Skeletal muscle cell (primary cell): Measurements from ENCODE around the gene HTR3B.

Source experiments
- DNase-seq: peaks from one replicate; pipeline ENCODE4 v3.0.0-alpha.2; 2010; ENCODE audit warnings: low read depth
- H3K4me3 ChIP-seq: 2 replicates; pipeline ENCODE4 v1.5.1; 2011; ENCODE audit warnings: low read depth, mild to moderate bottlenecking, control low read depth, low read length, moderate library complexity

The HTR3B gene

GRCh38 chr11:113979431-113979830 lies 74.8 kb downstream of the HTR3B start:
- no peak overlapping the region for H3K4me3 ChIP-seq
- DNase-seq: no peak

DNA sequence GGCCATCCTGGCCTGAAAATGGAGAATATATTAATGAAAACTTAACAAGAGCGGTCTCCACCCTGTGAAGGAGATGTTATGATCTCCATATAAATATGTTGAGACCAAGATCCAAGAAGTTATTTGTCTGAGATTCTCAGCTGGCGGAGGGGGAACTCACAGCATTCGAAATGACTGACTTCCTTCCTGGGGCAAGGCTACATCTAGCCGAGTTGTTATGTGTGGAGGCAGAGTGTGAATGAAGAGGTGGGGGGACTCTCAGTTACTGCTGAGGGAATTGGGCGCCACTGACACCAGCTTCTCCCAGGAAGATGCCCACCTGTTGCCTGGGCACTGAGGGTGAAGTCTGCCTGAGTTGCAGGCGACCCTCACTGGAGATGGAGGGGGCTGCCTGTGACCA lies 76.2 kb downstream of the HTR3B start:
- H3K4me3 ChIP-seq: no peak overlapping the region
- no peak for DNase-seq

- H3K4me3 ChIP-seq: no peak overlapping the region
- no peak for DNase-seq
Observed at GRCh38 chr11:113982306-113982705, 77.7 kb downstream of the HTR3B start.

GRCh38 chr11:113984781-113985180 lies 80.2 kb downstream of the HTR3B start:
- no peak for DNase-seq
- no peak overlapping the region for H3K4me3 ChIP-seq

- no peak overlapping the region for H3K4me3 ChIP-seq
- DNase-seq: no peak
Observed at GRCh38 chr11:113985906-113986305, 81.3 kb downstream of the HTR3B start.

DNA sequence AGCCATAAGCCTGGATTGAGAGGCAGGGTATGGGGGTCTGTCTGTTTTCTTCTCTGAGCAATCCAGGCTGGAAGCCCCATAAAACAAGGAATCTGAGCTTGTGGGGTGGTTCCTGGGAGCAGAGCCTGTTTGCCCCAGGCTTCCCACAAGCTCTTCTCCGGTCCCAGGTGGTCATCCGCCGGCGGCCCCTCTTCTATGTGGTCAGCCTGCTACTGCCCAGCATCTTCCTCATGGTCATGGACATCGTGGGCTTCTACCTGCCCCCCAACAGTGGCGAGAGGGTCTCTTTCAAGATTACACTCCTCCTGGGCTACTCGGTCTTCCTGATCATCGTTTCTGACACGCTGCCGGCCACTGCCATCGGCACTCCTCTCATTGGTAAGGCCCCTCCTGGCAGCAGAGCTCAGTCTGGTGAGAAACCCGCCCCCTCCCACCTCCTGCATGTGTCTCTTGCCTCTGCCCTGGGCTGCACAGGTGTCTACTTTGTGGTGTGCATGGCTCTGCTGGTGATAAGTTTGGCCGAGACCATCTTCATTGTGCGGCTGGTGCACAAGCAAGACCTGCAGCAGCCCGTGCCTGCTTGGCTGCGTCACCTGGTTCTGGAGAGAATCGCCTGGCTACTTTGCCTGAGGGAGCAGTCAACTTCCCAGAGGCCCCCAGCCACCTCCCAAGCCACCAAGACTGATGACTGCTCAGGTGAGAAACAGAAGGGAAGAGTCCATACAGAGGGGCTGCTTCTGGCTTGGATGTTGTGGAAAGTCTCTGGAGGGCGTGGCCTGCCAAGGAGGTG lies 82.0 kb downstream of the HTR3B start:
- H3K4me3 ChIP-seq: no peak overlapping the region
- no peak for DNase-seq

- H3K4me3 ChIP-seq: no peak overlapping the region
- DNase-seq: no peak
Observed at GRCh38 chr11:113989381-113989780, 84.8 kb downstream of the HTR3B start.

DNA sequence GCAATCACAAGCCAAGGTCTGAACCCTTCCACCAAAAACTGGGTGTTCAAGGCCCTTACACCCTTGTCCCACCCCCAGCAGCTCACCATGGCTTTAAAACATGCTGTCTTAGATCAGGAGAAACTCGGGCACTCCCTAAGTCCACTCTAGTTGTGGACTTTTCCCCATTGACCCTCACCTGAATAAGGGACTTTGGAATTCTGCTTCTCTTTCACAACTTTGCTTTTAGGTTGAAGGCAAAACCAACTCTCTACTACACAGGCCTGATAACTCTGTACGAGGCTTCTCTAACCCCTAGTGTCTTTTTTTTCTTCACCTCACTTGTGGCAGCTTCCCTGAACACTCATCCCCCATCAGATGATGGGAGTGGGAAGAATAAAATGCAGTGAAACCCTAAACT lies 85.3 kb downstream of the HTR3B start:
- DNase-seq: no peak
- no peak overlapping the region for H3K4me3 ChIP-seq

- H3K4me3 ChIP-seq: no peak overlapping the region
- no peak for DNase-seq
Observed at GRCh38 chr11:113991170-113991569, 86.6 kb downstream of the HTR3B start.

DNA sequence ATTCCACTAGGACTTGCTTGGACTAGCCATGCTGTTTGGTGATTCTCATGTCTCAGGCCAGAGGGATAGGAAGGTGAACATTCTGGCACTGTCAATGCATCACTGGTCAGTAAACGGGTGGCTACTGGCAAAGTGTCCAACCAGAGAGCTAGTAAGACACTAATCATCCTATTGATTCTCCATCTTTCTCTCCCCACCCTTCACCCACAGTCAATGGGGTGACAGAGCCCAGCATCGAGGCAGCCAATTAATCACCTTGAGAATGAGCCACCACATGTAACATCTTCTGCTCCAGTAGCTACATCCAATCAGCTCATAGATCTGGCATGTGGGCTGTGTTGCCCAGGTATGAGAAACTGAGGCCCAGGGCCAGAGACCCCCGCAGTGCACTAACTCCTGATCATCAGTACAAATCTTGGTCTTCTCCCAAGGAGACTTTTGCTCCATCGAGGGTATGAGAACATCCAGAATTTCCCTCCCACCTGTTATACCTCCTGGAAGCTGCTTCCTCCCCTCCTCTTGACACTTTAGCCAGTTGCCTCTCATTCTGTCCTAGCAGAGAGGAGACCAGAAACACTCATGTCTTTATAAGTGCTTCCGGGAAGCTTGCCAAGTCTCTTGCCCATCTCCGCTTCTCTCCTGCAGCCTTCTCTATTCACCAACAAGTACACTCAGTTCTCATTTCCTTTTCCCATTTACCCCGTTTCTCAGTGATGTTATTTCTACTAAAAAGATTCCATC lies 87.3 kb downstream of the HTR3B start:
- DNase-seq: no peak

GRCh38 chr11:113992459-113993110 lies 88.0 kb downstream of the HTR3B start:
- H3K4me3 ChIP-seq: no peak overlapping the region
- DNase-seq: no peak

More for the DNA sequence above, 87.3 kb downstream of the HTR3B start:
- no peak overlapping the region for H3K4me3 ChIP-seq

GRCh38 chr11:113994077-113994954 lies 89.7 kb downstream of the HTR3B start:
- no peak overlapping the region for H3K4me3 ChIP-seq

More at GRCh38 chr11:113994077-113994954, 89.7 kb downstream of the HTR3B start:
- no peak for DNase-seq
